Heart left ventricle (tissue), 13 donors: ENCODE data around the gene COL23A1.

Experiments
- CTCF ChIP-seq, 12 donors: fragments of 200-600 bp; sonication (generic) in 4 of 12; IDR thresholded peaks; one replicate each; pipeline versions ENCODE4 v1.5.0 to v1.8.0; 2018 to 2022; ENCODE audit warnings: antibody characterized with exemption in 12 of 12, mild to moderate bottlenecking in 5 of 12
- POLR2A ChIP-seq, 2 donors: fragments of 450-650 bp; IDR thresholded peaks; one replicate each; pipeline ENCODE4 v1.6.1; 2017; ENCODE audit warnings: antibody characterized with exemption in 2 of 2, mild to moderate bottlenecking in 2 of 2, moderate library complexity in 2 of 2
- donor health status: ischemic (EF 13 %, LVEDD 7.1; RV severe dilation, severe dysfunction).
- donor health status: DM: no; HTN: yes; CAD: no.
- donor health status: DM: no; HTN: no; CAD: no.
- donor health status: ischemic (EF 25% LVEDD 6.9; RV normal size, moderate dysfunction).
- donor health status: ischemic (EF 25% LVEDD 5.7; RV mildly dilated, moderate dysfunction).
- donor health status: ischemic (EF 35%, LVEDD 5.7; RV mildly dilated, moderate dysfunction).
- donor health status: nonischemic (EF 11% LVEDD 7.7; RV severe dilation, severe dysfunction).
- donor health status: DM: yes; HTN: yes; CAD: no.
- donor health status: PGD.
- donor health status: ischemic (EF 29% LVEDD 5.4; RV normal size, mild dysfunction).
- donor health status: nonischemic (EF 23%, LVEDD 6.1; RV moderate dilation, normal function).

GRCh38 chr5:178332210-178332641 is 258.0 kb downstream of the COL23A1 start:
- TF ChIP-seq POLR2A (IDR thresholded peaks at IDR 0.05) (no peak), CTCF (IDR thresholded peaks at IDR 0.05) (no peak)
